Measurements from ENCODE around the gene RNF133. TPM values are rescaled to one million over a fixed set of nuclear protein-coding genes. Genes with fewer than 3 reads are reported as not detected.
"Not testable (repeated sequence)": the region's sequence is repeated elsewhere in the genome, so short reads cannot be mapped to it uniquely, and the experiment has no call there.

RNF133 gene
- total RNA-seq, 4 donors from 2014 or later = 0.16 TPM; not detected in 3

- 74 to 79% methylated on average over 6 of the region's 6 CpGs for WGBS, 2 donors
- H3K4me3 ChIP-seq (ENCODE audit: low read depth, poor library complexity, severe bottlenecking) = no peak overlapping the region
- intact Hi-C loops (cut with DNase I; ENCODE audit: low total_unique reads) = no loop called here
- TF ChIP-seq POLR2A (IDR thresholded peaks at IDR 0.05) (no peak), CTCF (IDR thresholded peaks at IDR 0.05) (no peak)
- DNase-seq (ENCODE audit: low spot score in 2 of 2) = no peak
These were observed 10.4 kb downstream of the RNF133 start for GRCh38 chr7:122688400-122688998.

- no peak for TF ChIP-seq CTCF (IDR thresholded peaks at IDR 0.05)
- intact Hi-C loops (cut with DNase I; ENCODE audit: low total_unique reads) = no loop called here
- H3K4me3 ChIP-seq (ENCODE audit: low read depth, poor library complexity, severe bottlenecking) = no peak overlapping the region
- DNase-seq (ENCODE audit: low spot score in 2 of 2) = no peak
- WGBS, 2 donors = 77 to 80% methylated on average over 10 of the region's 10 CpGs
These were observed 12.5 kb downstream of the RNF133 start for GRCh38 chr7:122686360-122686878.

GRCh38 chr7:122684504-122684903 lies 14.4 kb downstream of the RNF133 start:
- intact Hi-C loops (cut with DNase I; ENCODE audit: low total_unique reads) = no loop called here
- TF ChIP-seq CTCF (IDR thresholded peaks at IDR 0.05) (no peak), POLR2A (IDR thresholded peaks at IDR 0.05) (no peak)
- WGBS, 2 donors = 79 to 87% methylated on average over 2 of the region's 2 CpGs
- DNase-seq (ENCODE audit: low spot score in 2 of 2) = no peak
- H3K4me3 ChIP-seq (ENCODE audit: low read depth, poor library complexity, severe bottlenecking) = no peak overlapping the region

- intact Hi-C loops (cut with DNase I; ENCODE audit: low total_unique reads) = no loop called here
- H3K4me3 ChIP-seq (ENCODE audit: low read depth, poor library complexity, severe bottlenecking) = no peak overlapping the region
- 82 to 84% methylated on average over 8 of the region's 8 CpGs for WGBS, 2 donors
- TF ChIP-seq CTCF (IDR thresholded peaks at IDR 0.05) (no peak), POLR2A (IDR thresholded peaks at IDR 0.05) (no peak)
- DNase-seq (ENCODE audit: low spot score in 2 of 2) = no peak
These were observed 15.9 kb downstream of the RNF133 start for GRCh38 chr7:122682815-122683550.

GRCh38 chr7:122681186-122681585 lies 17.7 kb downstream of the RNF133 start:
- WGBS, 2 donors = 95 to 96% methylated on average over 16 of the region's 16 CpGs
- DNase-seq (ENCODE audit: low spot score in 2 of 2); intact Hi-C loops (cut with DNase I; ENCODE audit: low total_unique reads); H3K4me3 ChIP-seq (ENCODE audit: low read depth, poor library complexity, severe bottlenecking): not testable (repeated sequence)

- intact Hi-C loops (cut with DNase I; ENCODE audit: low total_unique reads) = no loop called here
- no peak for DNase-seq (ENCODE audit: low spot score in 2 of 2)
- no peak overlapping the region for H3K4me3 ChIP-seq (ENCODE audit: low read depth, poor library complexity, severe bottlenecking)
- WGBS, 2 donors = 65 to 70% methylated on average over 1 of the region's 1 CpG
- no peak for TF ChIP-seq CTCF (IDR thresholded peaks at IDR 0.05)
- no peak for TF ChIP-seq POLR2A (IDR thresholded peaks at IDR 0.05)
These were observed 19.1 kb downstream of the RNF133 start for GRCh38 chr7:122679813-122680212.

GRCh38 chr7:122679269-122679709 lies 19.6 kb downstream of the RNF133 start:
- intact Hi-C loops (cut with DNase I; ENCODE audit: low total_unique reads); DNase-seq (ENCODE audit: low spot score in 2 of 2); H3K4me3 ChIP-seq (ENCODE audit: low read depth, poor library complexity, severe bottlenecking): not testable (repeated sequence)
- whole genome bisulfite sequencing, 2 donors = 56 to 59% methylated on average over 9 of the region's 9 CpGs
